OCI-LY1 (cell line): ENCODE results near the gene PLTP.
"Not testable (repeated sequence)": the region's sequence is repeated elsewhere in the genome, so short reads cannot be mapped to it uniquely, and the experiment has no call there.

Source experiments
- CTCF ChIP-seq: fragments of 200-600 bp; sonication (generic), shearing (Covaris generic); IDR thresholded peaks from 2 replicates; pipeline ENCODE4 v1.5.1; 2017; ENCODE audit warnings: mild to moderate bottlenecking, antibody characterized with exemption, low read length, moderate library complexity, mixed read lengths
- EZH2 ChIP-seq: fragments of 200-600 bp; sonication (generic), shearing (Covaris generic); IDR thresholded peaks from 2 replicates; pipeline ENCODE4 v1.8.0; 2017; ENCODE audit warnings: borderline replicate concordance, mixed run types, mild to moderate bottlenecking, antibody characterized with exemption, low read length, moderate library complexity, mixed read lengths

DNA sequence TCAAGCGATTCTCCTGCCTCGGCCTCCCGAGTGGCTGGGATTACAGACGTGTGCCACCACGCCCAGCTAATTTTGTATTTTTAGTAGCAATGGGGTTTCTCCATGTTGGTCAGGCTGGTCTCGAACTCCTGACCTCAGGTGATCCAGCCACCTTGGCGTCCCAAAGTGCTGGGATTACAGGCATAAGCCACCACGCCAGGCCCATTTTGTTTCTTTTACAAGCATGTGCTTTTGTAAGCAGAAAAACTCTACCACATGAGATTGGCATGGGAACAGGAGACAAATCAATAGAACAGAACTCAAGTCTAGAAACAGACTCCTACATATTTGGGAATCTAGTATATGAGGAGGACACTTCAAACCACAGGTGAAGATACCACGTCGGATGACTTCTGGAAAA lies 44.4 kb upstream of the PLTP start:
- not testable (repeated sequence) for TF ChIP-seq CTCF, EZH2
